Hepatocyte (in vitro differentiated cells): ENCODE measurements around the gene CACFD1. TPM values are rescaled to one million over a fixed set of nuclear protein-coding genes. Genes with fewer than 3 reads are reported as not detected.

Experiments
- DNase-seq: peaks from one replicate; pipeline ENCODE4 v3.0.0-alpha.2; 2016; ENCODE audit warnings: low spot score
- H2AFZ ChIP-seq: fragments of 200-600 bp; sonication (generic); 2 replicates; pipeline ENCODE4 v1.6.0; 2016; ENCODE audit warnings: antibody characterized with exemption, mild to moderate bottlenecking
- H3K27ac ChIP-seq: fragments of 200-600 bp; sonication (generic); 2 replicates; pipeline ENCODE4 v1.5.1; 2016; ENCODE audit warnings: mild to moderate bottlenecking
- H3K27me3 ChIP-seq: fragments of 200-600 bp; sonication (generic); 2 replicates; pipeline ENCODE4 v1.6.1; 2016
- H3K36me3 ChIP-seq: fragments of 200-600 bp; sonication (generic); replicated peaks from 2 replicates; pipeline ENCODE4 v1.5.1; 2016; ENCODE audit warnings: low read depth; ENCODE audit not compliant: insufficient read depth
- H3K4me1 ChIP-seq: fragments of 200-600 bp; sonication (generic); 2 replicates; pipeline ENCODE4 v1.5.1; 2016; ENCODE audit warnings: mild to moderate bottlenecking, moderate library complexity; ENCODE audit not compliant: insufficient read depth
- H3K4me2 ChIP-seq: fragments of 200-600 bp; sonication (generic); 2 replicates; pipeline ENCODE4 v1.6.0; 2016
- H3K4me3 ChIP-seq: fragments of 200-600 bp; sonication (generic); 2 replicates; pipeline ENCODE4 v1.5.1; 2016; ENCODE audit warnings: mild to moderate bottlenecking
- H3K79me2 ChIP-seq: fragments of 200-600 bp; sonication (generic); 2 replicates; pipeline ENCODE4 v1.6.0; 2017; ENCODE audit warnings: mild to moderate bottlenecking
- H3K9me2 ChIP-seq: fragments of 200-600 bp; sonication (generic); replicated peaks from 2 replicates; pipeline ENCODE4 v1.6.0; 2017; ENCODE audit warnings: mild to moderate bottlenecking; ENCODE audit not compliant: insufficient read depth
- H3K9me3 ChIP-seq: fragments of 200-600 bp; sonication (generic); 2 replicates; pipeline ENCODE4 v1.5.1; 2016; ENCODE audit warnings: low read depth, mild to moderate bottlenecking
- H4K20me1 ChIP-seq: fragments of 200-600 bp; sonication (generic); 2 replicates; pipeline ENCODE4 v1.6.0; 2016; ENCODE audit warnings: mild to moderate bottlenecking; ENCODE audit not compliant: insufficient read depth, poor library complexity, severe bottlenecking
- EZH2 ChIP-seq: fragments of 200-600 bp; sonication (generic); IDR thresholded peaks from 2 replicates; pipeline ENCODE4 v1.6.1; 2016; ENCODE audit warnings: antibody characterized with exemption, mild to moderate bottlenecking, borderline replicate concordance
- EZH2phosphoT487 ChIP-seq: fragments of 200-600 bp; sonication (generic); IDR thresholded peaks from one replicate; pipeline ENCODE4 v1.6.1; 2018; ENCODE audit warnings: antibody characterized with exemption, mild to moderate bottlenecking, low read depth, moderate library complexity; ENCODE audit not compliant: unreplicated experiment, severe bottlenecking
- WGBS: methylation state at CpG from one replicate; pipeline ENCODE4 v1.1.6; 2016; ENCODE audit warnings: low lambda C conversion rate; ENCODE audit errors: missing lambda C conversion rate; 5-methylcytosine and 5-hydroxymethylcytosine counted together
- polyA plus RNA-seq: library from polyadenylated mRNA; unstranded; fragments of >200 nt; fragmentation: Nextera tagmentation; extraction: Ambion mirVana; gene quantifications from 2 replicates; pipeline ENCODE4 v1.2.1, GENCODE V29; 2016
- total RNA-seq: library from RNA; depleted of rRNA; stranded (reverse); fragments of >200 nt; gene quantifications from 2 replicates; pipeline ENCODE4 v1.2.3, GENCODE V29; 2014
- TF ChIP-seq, protein P1 (sequence below): fragments of 200-600 bp; sonication (generic); IDR thresholded peaks from 2 replicates; pipeline ENCODE4 v1.5.1; 2016; ENCODE audit warnings: antibody characterized with exemption, mild to moderate bottlenecking; ENCODE audit not compliant: poor library complexity

The CACFD1 gene
- total and polyA plus RNA-seq, 2 experiments from 2014 or later, result 31.5 to 49.2 TPM

DNA sequence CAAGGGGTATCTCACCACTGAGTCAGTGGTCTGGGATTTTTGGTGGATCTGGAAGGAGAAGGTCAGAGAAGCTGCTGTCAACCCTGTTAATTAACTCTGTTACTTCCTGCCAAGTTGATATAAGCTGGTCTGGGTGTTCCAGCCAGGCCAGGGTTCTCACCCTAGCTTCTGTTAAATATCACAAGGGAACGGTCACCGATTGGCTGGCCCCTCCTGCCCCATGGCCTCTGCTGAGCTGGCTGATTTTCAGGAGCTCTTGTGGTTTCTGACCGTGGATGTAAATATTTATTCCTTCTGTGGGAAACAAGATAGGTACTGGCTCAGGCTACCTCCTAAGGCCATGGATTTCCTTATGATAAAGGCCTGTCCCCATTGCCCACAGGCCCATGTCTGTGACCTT, 36.6 kb upstream of the CACFD1 start:
- Histone ChIP-seq H3K9me2 (no peaks in the 10 kb centered on the region), H3K9me3 (no peaks in the 10 kb centered on the region), H3K36me3 (no peaks in the 10 kb centered on the region), H3K4me2 (no peak overlapping the region), H3K79me2 (no peaks in the 10 kb centered on the region), H3K4me3 (no peak overlapping the region), H3K27me3 (no peaks in the 10 kb centered on the region), H3K27ac (no peak overlapping the region), H2AFZ (no peak overlapping the region), H4K20me1 (no peaks in the 10 kb centered on the region), H3K4me1 (peaks cover 6% of the 10 kb centered on the region)
- 57% methylated on average over 3 of the region's 3 CpGs for WGBS
- no peak for TF ChIP-seq EZH2phosphoT487
- no peak for TF ChIP-seq EZH2
- TF ChIP-seq, protein P1, sequence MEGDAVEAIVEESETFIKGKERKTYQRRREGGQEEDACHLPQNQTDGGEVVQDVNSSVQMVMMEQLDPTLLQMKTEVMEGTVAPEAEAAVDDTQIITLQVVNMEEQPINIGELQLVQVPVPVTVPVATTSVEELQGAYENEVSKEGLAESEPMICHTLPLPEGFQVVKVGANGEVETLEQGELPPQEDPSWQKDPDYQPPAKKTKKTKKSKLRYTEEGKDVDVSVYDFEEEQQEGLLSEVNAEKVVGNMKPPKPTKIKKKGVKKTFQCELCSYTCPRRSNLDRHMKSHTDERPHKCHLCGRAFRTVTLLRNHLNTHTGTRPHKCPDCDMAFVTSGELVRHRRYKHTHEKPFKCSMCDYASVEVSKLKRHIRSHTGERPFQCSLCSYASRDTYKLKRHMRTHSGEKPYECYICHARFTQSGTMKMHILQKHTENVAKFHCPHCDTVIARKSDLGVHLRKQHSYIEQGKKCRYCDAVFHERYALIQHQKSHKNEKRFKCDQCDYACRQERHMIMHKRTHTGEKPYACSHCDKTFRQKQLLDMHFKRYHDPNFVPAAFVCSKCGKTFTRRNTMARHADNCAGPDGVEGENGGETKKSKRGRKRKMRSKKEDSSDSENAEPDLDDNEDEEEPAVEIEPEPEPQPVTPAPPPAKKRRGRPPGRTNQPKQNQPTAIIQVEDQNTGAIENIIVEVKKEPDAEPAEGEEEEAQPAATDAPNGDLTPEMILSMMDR, result no peak
- DNase-seq, result no peak

DNA sequence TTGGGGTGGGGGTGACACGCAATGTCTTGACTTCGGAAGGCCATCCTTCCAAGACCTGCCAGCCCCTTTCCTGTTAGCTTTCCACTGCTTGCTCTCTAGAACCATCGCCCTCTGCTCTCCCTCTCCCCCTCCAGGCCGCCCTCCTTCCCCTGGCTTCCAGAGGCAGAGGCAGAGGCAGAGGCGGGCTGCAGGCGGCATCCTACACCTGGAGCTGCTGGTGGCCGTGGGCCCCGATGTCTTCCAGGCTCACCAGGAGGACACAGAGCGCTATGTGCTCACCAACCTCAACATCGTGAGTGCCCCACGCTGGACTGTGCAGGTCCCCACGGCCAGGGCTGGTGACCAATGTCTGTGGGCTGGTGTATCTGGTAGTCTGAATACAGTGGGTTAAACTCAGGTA, 35.6 kb upstream of the CACFD1 start:
- Histone ChIP-seq H3K36me3 (no peaks in the 10 kb centered on the region), H4K20me1 (no peaks in the 10 kb centered on the region), H3K4me1 (peaks cover 5% of the 10 kb centered on the region), H3K79me2 (no peaks in the 10 kb centered on the region), H2AFZ (no peak overlapping the region), H3K9me3 (no peaks in the 10 kb centered on the region), H3K4me2 (no peak overlapping the region), H3K4me3 (no peak overlapping the region), H3K27me3 (no peaks in the 10 kb centered on the region), H3K27ac (no peak overlapping the region), H3K9me2 (no peaks in the 10 kb centered on the region)
- 90% methylated on average over 12 of the region's 12 CpGs for WGBS
- no peak for DNase-seq
- TF ChIP-seq EZH2phosphoT487, result no peak
- TF ChIP-seq EZH2, result no peak
- TF ChIP-seq, protein P1, result no peak

DNA sequence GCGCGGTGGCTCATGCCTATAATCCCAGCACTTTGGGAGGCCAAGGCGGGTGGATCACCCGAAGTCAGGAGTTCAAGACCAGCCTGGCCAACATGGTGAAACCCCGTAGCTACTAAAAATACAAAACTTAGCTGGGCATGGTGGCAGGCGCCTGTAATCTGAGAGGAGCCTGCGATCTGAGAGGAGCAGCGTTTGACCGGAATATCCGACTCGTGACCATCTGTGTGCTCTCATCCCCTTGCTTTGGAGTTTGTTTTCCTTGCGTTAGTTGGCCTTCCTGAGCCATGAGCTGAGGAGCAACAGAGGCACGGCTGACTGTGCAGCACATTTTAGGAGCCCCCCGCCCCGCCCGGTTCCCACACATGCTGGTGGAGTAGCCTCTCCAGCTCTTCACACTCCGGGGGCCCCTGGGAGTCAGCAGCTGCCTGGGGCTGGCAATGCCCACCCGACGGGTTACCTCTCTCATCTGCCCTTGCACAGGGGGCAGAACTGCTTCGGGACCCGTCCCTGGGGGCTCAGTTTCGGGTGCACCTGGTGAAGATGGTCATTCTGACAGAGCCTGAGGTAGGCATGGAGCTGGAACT, 34.6 kb upstream of the CACFD1 start:
- WGBS, result 91% methylated on average over 21 of the region's 22 CpGs
- TF ChIP-seq, protein P1, result no peak
- no peak for TF ChIP-seq EZH2phosphoT487
- no peak for TF ChIP-seq EZH2
- Histone ChIP-seq H3K36me3 (no peaks in the 10 kb centered on the region), H2AFZ (no peak overlapping the region), H4K20me1 (no peaks in the 10 kb centered on the region), H3K4me3 (no peak overlapping the region), H3K27ac (no peak overlapping the region), H3K79me2 (no peaks in the 10 kb centered on the region), H3K4me1 (peaks cover 8% of the 10 kb centered on the region), H3K9me3 (no peaks in the 10 kb centered on the region), H3K27me3 (no peaks in the 10 kb centered on the region), H3K9me2 (no peaks in the 10 kb centered on the region), H3K4me2 (no peak overlapping the region)
- no peak for DNase-seq

DNA sequence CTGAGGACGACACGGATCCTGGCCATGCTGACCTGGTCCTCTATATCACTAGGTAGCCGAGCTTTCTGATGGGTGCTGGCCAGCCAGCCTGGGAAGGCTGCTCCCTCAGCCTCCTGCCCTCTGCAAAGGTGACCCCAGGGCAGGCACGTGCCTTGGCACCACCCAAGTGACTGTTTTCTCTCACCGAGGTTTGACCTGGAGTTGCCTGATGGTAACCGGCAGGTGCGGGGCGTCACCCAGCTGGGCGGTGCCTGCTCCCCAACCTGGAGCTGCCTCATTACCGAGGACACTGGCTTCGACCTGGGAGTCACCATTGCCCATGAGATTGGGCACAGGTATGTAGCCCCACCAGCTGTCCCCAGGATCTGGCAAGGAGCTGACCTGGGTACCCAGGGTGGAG, 33.8 kb upstream of the CACFD1 start:
- Histone ChIP-seq H3K4me1 (peaks cover 8% of the 10 kb centered on the region), H3K79me2 (no peaks in the 10 kb centered on the region), H3K27me3 (no peaks in the 10 kb centered on the region), H3K4me2 (no peak overlapping the region), H3K36me3 (no peaks in the 10 kb centered on the region), H3K9me2 (no peaks in the 10 kb centered on the region), H3K9me3 (no peaks in the 10 kb centered on the region), H4K20me1 (no peaks in the 10 kb centered on the region), H2AFZ (no peak overlapping the region), H3K4me3 (no peak overlapping the region), H3K27ac (no peak overlapping the region)
- DNase-seq, result no peak
- WGBS, result 95% methylated on average over 11 of the region's 11 CpGs
- TF ChIP-seq, protein P1, result no peak
- TF ChIP-seq EZH2 (no peak), EZH2phosphoT487 (no peak)
